GM18861 (cell line): ENCODE data around the gene STIM2.
"Not testable (repeated sequence)": the region's sequence is repeated elsewhere in the genome, so short reads cannot be mapped to it uniquely, and the experiment has no call there.

ENCODE experiments used
- ATAC-seq: cut with Tn5 transposase; IDR thresholded peaks from one replicate; pipeline ENCODE4 v1.9.1; 2021; ENCODE audit not compliant: unreplicated experiment

The STIM2 gene

DNA sequence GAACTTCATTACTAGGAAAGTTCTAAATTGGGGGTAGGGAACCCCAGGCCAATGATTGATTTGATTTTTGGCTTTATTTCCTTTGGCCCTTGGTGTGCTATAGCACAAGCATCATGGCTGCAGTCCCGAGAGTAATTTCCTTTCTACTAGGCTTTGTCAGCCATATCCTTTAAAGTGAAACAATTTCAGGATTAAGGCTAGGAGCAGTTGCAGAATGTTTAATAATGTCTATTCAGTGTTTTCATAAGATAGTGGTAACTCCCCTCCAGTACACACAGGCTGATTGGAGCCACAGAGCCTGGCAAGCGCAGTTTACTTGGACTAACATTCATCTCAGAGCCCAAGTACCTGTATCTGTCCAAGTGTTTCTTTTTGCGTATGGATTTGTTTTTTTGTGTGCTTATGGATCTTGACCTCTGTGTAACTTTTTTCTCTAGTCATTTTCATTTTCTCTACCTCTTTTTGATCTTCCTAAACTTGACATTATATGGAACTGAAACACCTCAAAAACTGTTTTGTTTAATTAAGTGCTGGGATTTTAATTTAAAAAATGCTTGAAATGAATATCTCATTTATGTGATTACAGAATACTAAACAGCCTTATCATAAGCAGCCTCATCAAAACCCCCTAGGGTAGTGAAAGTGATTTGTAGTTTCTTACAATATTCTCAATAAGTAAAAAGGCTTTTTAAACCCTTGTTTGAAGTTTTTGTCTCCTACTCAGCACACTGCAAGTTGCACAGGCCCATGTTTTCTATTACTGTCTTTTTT lies 7.5 kb downstream of the STIM2 start:
- ATAC-seq: no peak

DNA sequence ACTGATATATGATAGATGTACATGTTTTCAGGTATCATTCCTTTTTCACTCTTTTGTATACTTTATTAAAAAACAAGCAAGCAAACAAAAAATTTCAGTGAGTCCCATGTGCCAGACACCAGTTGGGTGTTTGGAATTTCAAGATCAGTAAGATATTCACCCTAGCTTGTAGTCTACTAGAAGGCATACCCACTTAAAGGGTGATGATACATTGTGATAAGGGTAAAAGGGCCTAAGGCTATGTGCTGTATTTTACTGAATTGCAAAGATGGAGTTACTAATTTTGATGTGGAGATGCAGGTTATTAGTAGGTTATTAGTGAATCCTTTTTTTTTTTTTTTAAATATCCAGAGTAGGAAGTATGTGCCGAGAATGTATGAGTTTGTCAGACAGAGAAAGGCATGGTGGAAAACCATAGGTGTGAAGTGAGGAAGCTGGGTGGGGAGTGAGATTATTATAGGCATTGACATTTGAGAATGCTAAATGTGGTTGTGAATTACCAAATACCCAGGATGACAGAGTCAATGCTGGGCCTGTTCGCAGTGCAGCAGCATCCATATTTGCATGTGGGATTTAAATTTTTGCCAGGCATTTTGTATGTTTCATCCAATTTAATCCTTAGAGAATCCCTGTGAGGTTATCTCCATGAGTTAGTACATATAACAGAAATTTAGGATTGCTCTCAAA lies 10.1 kb downstream of the STIM2 start:
- ATAC-seq: no peak

DNA sequence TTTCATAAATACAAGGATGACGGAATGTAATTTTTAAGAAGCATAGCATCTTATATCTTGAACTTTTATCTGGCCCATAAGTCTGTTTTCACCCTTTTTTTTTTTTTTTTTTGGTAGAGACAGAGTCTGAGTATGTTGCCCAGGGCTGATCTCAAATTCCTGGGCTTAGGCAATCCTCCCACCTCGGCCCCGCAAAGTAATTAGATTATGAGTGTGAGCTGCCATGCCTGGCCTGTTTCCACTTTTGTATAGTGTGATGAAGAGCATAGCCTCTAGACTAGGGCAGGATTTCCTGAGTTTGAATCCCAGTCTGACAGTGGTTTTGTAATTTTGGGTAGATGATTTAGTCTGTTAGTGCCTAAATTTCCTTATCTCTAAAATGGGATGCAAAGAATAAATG lies 11.0 kb downstream of the STIM2 start:
- no peak for ATAC-seq

DNA sequence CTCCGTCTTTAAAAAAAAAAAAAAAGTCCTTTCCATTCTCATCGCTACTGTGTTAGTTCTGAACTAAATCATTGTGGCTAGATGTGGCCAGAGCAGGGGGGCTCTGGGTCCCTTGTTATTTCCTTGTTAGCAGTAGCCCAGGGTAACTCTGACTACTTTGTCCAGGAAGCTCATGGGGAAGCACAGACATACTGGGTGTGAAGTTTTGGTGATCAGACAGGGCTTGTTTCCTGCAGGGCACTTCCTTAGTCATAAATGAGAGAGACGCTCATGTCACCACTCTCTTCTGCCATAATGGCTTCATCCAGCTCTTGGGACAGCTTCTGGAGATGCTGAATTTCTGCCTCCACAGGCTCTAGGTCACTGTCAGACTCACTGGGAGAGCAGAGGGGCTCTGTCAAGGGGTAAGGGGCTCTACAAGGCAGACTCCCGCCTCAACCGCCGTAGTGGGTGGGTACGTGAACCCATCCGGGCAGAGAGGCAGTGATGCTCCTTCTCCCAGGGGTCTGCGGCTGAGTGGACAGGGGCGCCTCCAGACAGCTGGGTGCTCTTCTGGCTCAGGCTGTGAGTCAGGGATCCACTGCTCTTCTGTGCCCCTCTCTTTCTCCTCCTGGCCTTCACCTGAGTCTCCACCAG lies 12.9 kb downstream of the STIM2 start:
- no peak for ATAC-seq

DNA sequence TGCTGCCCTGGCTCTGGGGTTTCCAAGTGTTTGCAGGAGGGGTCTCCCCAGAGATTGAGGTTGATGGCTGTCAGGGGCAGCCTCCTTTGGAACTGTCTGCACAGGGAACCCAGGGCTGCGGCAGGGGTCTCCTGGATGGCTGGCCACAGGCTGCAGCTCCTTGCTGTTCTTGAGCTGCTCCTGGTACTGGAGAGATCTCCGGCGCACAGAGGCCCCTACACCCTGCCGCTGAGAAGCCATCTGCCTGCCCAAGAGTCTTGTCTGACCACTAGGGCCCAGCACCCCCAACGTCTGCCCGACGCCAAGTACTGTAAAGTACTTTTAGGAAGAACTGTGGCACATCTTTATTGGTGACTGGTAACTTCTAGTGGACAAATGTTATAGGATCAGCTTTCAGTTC lies 13.5 kb downstream of the STIM2 start:
- ATAC-seq: no peak

DNA sequence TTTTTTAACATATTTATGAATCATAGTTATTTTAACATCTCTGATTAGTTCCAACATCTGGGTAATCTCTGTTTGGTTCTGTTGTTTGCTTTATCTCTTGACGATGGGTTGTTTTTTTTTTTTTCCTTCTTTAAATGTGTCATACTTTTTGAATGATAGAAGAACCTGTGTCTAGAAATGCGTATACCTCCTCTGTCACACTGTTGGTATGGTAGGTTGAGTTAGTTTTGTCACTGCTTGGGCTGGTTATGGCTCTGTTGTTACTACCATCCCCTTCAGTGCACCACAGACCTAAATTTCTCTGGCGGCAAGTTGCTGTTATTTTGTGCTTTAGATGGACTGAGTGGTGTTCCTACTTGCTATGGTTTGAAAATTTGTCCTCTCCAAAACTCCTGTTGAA lies 16.8 kb downstream of the STIM2 start:
- no peak for ATAC-seq

DNA sequence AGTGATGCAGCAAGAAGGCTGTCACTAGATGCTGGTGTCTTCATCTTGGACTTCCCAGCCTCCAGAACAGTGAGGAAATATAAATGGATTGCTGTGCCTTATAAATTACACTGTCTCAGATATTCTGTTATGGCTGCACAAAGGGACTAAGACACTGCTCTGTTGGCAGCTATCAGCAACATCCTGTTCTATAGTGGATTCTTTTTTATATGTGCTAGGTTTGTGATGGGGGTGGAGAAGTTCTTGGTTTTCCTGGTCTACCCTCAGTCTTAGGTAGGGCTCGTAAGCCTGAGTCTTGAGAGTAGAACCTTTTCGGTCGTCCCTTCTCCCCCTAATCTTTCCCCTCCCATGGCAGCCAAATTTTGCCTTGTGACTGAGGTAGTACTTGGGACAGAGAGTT lies 17.3 kb downstream of the STIM2 start:
- ATAC-seq: no peak

DNA sequence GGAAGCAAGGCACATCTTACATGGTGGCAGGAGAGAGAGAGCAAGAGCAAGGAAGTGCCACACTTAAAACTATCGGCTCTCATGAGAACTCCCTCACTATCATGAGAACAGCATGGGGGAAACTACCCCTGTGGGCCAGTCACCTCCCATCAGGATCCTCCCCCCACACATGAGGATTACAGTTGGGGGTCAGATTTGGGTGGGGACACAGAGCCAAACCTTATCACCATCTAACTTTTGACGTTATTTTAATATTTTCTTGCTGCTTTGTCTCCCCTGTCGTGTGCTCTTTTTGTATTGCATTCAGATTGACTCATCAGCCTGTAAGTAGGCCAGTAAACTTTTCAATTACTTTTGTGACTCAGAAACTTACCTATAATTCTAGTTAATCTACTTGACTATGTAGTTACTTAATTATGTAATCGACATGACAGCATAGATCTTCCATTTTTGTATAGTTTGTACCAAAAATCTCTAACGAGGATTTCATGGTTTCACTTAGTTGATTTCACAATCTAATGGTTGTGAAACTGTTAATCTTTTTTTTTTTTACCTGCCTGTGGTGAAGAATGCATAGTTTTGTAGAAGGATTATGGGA lies 18.3 kb downstream of the STIM2 start:
- no peak for ATAC-seq

DNA sequence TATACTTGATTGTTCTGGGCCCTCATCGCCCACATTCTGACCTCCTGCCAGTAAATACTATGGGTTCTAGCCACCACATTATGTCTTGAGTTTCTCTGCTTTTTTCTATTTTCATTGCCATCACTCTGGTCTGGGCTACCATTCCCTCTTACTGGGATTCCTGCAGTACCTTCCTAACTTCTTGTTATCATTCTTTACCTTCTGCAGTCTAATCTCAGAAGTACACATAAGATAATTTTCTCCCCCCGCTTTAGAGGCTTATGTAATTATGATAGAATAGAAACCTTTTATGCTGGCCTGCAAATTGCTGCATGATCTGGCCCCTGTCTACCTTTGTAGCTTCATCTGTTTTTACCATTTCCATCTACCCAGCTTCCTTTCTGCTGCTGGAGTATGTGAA lies 19.2 kb downstream of the STIM2 start:
- ATAC-seq: no peak

DNA sequence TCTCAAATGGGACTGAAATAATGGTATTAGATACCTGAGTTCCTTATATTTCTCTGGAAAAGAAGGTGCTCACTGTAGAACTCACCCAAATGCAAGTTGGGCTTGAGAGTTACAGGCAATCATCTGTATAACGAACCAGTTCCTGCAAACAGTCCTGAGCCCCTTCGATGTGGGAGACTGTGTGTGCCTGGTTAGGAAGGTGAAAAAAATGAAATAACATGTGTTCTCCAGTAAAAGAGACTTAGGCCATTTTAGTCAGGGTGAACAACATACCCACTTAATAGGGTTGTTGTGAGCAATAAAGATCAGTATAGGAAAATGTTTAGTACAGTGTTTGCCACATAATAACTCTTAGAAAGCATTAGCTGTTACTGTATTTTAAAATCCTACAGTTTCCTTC lies 23.4 kb downstream of the STIM2 start:
- no peak for ATAC-seq

DNA sequence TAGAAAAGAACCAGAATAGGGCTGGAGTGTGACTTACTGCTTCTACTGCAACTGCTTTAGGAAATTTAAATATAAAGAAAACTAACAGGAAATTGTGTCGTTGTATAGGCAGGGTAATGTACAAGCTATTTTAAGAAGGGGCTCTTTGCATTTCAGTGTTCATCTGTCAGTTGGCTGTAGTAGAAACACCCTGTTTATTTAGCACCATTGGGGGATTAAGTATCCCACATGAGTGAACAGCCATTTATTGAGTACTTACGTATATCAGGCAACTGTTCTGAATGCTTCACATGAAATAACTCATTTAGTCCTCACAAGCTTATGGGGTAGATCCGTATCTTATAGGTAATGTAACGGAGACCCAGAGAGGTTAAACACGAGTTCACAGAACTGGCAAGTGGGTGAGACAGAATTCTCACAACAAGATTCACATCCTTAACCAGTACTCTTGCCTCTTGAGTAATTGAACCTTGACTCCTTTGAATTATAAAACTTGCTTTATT lies 23.9 kb downstream of the STIM2 start:
- ATAC-seq: peak; percentile 36

DNA sequence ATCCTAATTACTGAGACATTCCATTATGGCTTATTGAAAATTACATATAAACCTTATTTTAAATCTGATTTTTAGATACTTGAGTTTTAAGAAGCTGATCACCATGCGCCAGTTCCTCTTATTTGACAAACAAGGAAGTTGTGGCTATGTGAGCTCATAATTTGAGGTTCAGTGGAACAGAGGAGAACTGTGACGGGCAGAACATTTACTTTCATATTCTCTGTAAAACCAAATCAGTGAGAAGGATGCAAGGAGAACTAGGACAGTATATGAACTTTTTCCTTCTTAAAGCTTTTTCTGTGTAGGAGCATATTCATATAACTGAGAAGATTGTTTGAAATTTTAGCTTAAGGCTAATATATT lies 25.3 kb downstream of the STIM2 start:
- ATAC-seq: peak; percentile 75

DNA sequence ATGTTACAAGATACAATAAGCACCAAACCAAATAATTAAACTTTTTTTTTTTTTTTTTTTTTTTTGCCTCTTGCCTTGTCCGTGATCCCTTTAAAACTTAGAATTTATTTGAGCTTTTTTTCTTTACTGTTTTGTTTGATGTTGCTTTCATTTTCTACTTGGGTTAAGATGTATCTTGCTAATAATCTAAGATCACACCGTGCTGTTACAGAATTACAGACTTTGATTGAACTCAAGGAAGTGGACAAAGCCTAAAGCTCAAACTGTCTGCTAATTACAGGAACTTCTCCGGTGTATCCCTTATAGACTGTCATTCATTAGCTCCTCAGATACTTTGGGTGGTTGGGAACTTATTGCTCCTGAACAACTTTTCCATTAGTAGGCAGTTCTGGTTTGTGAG lies 26.5 kb downstream of the STIM2 start:
- no peak for ATAC-seq

DNA sequence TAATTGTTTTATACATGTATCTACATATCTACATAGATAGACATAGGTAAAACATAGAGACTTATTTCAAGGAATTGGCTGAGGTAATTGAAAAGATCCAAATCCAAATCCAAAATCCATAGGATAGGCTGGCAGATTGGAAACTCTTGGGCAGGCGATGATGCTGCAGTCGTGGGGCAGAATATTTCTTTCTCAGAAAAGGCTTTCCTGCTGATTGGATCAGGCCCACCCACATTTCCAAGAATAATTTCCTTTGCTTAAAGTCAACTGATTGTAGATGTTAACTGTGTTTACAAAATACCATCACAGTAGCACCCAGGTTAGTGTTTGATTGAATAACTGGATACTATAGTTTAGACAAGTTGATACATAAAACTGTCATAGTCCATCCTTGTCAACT lies 27.2 kb downstream of the STIM2 start:
- no peak for ATAC-seq

DNA sequence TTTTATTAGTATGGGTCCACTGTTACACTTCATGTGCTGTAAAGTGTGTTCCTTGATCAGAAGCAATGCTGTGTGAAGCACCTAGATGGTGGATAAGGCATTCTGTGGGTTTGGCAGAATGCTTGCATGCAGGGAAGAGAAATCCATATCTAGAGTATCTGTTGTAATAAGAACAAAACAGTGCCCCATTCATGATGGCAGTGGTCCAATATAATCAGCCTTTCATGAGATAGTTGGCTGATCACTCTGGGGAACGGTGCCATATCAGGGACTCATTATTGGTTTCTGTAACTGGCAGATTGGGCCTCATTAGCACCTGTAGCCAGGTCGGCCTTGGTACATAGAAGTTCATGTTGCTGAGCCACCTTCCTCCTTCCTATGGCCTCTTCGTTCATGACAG lies 28.7 kb downstream of the STIM2 start:
- no peak for ATAC-seq

DNA sequence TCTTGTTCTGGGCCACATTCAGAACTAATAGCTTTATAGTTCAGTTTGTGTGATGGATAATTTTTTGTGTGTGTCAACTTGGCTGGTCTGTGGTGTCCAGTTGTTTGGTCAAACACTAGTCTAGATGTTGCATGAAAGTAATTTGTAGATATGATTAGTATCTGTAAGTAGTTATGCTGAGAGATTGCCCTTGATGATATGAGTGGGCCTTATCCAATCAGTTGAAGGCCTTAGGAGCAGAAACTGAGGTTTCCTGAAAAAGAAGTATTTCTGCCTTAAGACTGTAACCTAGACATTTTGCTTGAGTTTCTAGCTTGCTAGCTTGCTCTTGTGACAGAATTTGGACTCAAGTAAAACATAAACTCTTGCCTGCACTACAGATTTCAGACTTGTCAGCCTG lies 30.4 kb downstream of the STIM2 start:
- ATAC-seq: no peak

DNA sequence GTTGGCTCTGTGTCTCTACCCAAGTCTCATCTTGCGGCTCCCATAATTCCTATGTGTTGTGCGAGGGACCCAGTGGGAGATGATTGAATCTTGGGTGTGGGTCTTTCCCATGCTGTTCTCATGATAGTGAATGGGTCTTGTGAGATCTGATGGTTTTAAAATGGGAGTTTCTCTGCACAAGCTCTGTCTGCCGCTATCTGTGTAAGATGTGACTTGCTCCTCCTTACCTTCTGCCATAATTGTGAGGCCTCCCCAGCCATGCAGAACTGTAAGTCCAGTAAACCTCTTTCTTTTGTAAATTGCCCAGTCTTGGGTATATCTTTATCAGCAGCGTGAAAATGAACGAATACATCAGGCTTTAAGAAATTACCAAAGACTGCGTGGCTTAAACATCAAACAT lies 31.2 kb downstream of the STIM2 start:
- no peak for ATAC-seq

DNA sequence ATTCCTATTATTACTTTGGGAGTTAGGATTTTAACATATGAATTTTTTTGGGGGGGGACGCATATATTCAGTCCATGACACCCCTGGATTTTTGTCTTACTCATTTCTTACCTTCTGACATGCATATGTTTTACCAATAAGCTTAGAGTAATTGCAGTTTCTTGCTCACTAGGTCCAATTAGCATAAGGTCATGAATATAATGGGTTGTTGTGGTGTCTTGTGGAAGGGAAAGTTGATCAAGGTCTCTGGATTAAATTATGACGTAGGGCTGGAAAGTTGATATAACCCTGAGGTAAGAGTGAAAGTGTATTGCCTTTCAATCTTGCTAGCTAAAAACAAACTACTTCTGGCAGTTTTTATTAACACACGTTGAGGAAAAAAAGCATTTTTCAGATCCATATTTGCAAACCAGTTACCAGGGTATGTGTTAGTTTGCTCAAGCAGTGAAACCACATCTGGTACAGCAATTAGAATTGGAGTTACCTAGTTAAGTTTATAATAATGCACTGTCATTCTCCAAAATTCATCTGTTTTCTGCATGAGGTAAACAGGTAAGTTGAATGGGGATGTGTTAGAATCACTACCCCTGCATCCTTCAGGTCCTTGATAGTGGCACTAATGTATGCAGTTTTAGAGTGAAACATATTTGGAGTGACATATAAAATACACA lies 32.0 kb downstream of the STIM2 start:
- no peak for ATAC-seq

DNA sequence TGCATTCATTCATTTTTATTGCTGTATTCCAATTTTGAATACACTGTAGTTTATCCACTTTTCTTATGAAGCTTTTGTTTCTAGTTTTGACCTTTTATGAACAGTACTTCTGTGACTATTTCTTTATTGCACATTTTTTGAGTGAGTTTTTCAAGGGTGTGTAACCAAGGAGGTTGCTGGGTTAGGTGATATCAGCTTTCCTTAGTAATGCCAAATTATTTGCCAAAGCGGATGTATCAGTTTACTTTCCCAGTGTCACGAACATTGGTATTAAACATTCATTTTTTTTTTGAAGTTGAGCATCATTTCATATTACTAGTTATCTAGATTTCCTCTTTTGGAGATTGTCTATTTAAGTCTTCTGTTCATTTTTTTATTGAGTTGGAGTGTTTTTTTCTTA lies 32.9 kb downstream of the STIM2 start:
- ATAC-seq: no peak

DNA sequence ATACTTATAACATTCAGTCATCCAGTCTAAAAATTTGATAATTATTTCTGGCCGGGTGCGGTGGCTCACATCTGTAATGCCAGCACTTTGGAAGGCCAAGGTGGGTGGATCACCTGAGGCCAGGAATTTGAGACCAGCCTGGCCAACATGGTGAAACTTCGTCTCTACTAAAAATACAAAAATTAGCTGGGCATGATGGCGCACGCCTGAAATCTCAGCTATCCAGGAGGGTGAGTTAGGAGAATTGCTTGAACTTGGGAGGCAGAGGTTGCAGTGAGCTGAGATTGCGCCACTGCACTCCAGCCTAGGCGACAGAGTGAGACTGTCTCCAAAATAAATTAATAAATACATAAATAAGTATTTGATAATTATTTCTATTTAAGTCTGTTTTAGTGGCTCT lies 34.2 kb downstream of the STIM2 start:
- not testable (repeated sequence) for ATAC-seq

DNA sequence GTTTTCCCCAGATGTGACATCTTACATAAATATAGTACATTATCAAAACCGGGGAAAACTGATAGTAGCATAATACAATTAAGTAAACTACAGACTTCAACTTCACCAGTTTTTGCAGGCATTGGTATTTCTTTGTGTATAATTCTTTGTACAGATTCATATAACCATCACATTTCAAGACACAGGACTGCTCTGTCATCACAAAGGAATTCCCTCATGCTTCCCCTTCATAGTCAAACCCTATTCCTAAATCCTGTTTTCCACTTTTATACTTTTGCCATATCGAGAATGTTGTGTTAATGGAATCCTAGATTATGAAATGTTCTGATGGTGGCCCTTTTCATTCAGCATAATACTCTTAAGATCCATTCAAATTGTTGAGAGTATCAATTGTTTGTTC lies 36.0 kb downstream of the STIM2 start:
- ATAC-seq: no peak
